ENCODE measurements around the gene SORCS2.

GRCh38 chr4:7397206-7398103 is 205.1 kb downstream of the SORCS2 start:
- TF ChIP-seq CTCF (IDR thresholded peaks at IDR 0.05) (no peak), POLR2A (IDR thresholded peaks at IDR 0.05) (no peak), EP300 (IDR thresholded peaks at IDR 0.05) (no peak), POLR2AphosphoS5 (IDR thresholded peaks at IDR 0.05) (no peak)
